Middle frontal gyrus (tissue), 1 donor: ENCODE data around the gene CEP43.

Experiments
- DNase-seq: peaks from one replicate; pipeline ENCODE4 v3.0.0-alpha.2; 2015; ENCODE audit warnings: low spot score; ENCODE audit errors: extremely low spot score

Gene CEP43

DNA sequence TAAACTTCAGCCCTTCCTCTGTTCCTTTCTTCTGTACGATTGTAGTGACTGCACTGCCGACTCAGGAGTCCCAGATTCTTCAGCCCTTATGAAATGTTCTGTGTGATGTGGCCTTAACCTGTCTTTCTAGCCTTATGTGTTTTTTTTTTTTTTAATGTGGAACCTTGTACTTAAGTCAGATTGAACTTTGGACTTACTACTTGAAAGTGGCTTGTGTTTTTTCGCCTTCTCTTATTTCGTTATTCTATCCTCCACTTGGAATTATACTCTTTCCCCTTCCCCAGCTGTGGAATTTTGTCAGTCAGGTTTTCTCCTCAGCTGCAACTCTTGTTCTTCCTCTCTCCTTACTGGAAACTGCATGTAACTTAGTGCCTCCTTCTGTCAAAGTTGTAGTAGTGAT, 8.8 kb downstream of the CEP43 start:
- DNase-seq = no peak

DNA sequence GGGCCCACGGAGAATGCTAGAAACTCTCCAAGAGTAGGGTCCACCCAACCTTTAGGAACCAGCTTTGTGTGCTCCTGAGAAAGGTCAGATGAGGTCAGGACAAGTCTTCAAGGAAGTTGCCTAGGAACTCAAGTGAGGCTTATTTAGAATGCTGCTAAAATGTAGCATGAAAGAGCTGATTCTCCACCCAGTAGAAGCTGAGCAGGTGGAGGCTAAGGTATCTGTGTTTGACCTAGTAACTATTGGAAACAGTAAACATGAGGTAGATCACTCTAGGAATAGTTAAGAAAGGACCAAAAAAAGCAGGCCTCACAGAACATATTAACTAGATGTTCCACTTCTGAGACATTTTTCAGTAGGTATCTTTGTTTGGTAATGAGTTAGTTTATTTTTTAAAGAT, 13.9 kb downstream of the CEP43 start:
- no peak for DNase-seq

DNA sequence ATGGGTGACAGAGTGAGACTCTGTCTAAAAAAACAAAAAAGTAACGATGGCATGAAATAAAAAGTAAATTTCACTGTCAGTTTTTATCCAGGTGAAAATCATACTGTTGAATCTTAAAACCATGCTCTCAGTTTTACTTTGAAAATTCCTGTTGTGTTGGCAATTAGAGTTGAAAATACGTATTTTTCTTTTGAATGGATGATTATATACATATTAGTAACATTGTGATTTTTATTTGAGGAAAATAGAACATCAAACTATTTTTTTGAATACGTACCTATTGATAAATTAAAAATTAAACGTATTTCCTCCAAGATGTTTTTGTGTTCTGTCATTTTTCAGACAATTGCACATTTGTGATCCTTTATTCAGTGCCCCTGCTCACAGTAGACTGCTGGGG, 14.7 kb downstream of the CEP43 start:
- no peak for DNase-seq

DNA sequence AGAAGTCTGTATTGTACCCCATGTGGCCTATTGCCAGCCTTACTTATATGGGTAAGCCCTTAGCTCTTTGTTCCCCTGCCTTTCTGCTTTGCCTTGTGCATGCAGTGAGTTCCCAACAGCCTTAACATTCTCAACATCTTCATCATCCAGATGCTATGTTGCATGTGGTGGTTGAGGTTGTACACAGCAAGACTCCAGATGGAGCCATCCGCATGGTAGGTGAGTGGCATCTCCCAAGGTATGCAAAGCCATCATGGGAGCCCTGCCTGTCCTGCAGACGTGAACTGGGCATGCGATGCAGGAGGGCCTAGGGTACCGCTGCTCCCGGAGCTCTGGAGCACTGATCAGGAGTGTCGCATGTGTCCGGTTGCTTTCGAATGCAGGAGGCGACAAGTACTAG, 16.1 kb downstream of the CEP43 start:
- DNase-seq = no peak

DNA sequence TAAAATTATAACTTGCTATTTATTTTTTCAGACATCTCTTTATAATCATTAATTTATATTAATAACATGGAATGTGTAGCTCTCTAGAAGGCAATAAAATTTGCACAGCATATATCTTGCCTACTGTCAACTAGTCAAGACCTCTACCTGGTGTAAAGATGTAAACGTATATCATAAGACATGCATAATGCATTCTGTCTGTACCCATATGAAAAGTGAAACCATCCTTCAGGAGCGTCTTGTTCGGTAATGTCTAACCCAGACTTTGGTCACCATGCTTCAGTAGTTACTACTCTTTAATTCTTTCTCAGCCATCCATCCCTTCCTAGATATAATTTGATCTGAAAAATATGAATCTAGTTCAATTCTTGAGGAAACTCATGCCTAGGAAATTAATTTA, 21.0 kb downstream of the CEP43 start:
- DNase-seq = no peak

DNA sequence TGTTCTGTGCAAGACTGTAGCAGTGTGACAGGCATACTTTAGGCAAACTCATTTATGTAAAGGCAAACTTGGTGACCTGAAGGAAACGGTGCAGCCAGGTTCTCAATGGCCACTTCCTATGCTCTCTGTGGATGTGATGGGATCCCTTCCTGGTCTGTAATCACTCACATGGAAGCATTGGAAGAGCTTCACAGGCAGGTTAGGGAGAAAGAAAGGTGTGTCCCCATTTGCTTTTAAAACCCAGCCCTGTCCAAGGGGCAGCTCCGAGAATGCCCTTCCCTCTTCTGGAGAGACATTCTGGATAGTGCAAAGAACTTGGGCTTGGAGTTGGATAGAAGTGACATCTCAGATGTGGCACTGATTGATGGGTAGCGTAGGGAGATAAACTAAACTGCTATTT, 28.1 kb downstream of the CEP43 start:
- no peak for DNase-seq

DNA sequence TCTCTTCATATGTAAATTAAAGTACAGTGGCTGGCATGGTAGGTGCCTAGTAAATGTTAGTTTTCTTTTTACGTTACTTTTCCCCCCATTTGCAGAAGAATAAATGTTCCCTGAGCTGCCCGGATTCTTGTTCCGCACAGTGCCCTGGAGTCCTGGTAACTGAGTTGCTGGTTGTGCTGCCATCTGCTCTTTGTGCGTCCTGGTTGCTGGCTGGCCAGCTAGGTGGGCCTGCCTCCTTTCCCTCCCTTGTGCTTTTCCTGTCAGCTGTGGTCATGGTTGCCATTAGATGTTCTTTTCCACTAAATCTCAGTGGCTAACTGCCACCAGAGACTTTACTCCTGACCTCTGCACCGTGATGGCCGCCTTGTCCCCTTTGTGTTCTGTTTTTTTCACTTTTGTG, 28.6 kb downstream of the CEP43 start:
- no peak for DNase-seq

DNA sequence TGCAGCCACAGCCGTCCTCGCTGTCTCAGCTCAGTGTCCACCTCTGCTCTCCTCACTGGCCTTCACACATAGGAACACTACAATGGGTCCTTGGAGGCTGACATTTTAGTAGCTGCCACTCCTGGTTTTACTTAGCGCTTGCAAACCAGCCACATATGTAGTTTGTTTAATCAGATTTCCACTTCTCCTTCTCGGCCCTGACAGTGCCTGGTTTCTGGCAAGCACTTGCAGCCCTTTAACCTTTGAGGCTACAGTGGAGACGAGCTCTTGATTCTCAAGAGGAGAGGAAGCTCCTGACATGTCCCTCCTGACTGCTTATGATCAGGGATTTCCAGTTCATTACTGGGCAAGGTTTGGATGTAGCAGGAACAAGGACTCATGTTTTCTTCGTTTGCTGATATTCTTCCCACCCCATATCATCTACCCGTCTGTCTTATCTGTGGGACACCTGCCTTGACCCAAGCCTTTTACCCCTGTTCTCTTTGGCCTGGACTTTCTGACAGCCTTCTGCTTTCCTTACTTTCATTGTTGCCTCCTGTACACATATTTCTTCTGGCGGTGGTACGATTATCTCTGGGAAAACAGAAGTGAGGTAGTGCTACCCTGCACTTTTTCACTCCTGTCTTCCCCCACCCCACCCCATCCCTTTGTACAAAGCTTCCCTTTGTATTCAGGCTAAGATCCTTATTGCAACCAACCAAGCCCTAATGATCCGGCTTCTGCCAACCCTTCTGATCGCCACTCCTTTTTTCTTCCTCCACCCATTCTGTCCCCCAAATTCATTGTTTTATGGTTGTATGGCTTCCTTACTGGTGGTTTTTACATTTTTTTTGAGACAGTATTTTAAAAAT, 31.2 kb downstream of the CEP43 start:
- no peak for DNase-seq

DNA sequence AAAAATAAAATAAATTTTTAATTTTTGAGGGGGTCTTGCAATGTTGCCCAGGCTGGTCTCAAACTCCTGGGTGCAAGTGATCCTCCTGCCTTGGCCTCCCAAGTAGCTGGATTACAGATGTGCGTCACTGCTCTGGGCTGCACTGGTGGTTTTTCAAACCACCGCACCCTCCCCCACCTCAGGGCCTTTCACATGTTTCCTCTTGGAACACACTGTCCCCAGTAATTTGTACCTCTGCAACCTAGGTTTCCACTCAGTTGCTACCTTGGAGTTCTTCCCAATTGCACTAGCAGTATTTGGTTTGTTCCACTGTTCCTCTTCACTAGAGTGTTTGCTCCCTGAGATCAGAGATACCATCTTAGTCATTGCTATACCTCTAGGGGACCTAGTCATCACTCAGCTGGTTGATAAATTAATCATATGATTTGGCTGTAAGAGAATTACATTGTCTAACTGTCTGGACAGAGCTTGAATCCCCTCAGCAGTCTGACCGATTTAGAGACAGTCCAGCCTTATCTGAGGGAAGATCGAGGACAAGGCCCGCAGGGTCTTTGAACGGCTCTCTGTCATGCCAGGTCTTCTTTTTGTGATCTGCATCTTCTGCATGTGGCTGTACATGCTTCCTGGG, 32.0 kb downstream of the CEP43 start:
- DNase-seq = no peak

DNA sequence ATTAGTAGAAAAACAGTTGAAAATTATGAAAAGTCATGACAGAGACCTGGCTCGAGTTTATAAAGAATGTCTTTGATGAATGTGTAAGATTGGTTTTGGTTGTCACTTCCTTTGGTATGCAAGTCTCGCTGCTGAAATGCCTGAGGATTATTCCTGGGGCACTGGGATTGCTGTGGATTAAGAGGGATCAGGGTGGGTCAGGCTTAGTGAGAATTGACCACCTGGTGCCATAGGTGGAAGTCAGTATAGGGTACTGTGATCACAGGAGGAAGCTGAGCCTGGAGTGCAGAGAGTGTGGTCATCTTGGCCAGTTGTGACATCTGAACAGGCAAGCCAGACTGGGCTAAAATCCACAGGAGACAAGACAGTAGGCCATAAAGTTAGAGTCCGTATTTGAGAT, 34.9 kb downstream of the CEP43 start:
- DNase-seq = no peak

DNA sequence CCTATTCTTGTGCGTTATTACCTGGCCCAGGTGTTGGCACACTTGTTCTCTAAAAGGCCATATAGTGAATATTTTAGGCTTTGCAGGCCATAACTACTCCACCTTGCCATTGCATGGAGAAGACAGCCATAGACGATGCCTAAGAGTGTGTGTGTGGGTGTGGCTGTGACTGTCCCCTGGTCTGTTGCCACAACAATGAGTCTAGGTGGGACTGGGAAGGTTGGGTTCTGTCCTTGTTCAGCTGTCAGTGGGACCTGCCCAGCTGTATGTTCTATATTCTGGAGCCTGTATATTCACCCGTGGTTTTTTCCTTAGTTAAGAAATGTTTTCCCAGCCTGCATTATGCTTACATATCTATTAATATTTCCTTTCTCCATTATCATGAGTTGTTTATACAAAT, 38.6 kb downstream of the CEP43 start:
- DNase-seq = no peak

DNA sequence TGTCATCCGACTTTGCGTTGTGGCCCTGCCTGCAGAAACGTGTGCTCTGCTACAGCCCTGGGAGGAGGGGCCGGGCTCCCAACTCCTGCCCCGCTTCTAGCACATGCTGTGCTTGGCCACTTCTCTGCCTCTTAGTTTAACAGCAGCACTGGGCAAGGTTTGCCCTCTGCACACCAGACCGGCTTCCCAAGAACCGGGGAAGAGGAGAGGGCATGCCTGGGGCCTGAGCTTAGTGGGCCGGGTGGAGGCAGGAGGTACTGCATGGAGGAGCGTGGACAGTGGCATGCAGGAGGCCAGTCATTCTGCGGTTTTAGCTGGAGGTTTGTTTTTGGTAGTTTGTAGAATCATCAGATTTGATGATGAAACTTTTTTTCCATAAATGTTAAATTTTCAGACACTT, 45.5 kb downstream of the CEP43 start:
- no peak for DNase-seq

DNA sequence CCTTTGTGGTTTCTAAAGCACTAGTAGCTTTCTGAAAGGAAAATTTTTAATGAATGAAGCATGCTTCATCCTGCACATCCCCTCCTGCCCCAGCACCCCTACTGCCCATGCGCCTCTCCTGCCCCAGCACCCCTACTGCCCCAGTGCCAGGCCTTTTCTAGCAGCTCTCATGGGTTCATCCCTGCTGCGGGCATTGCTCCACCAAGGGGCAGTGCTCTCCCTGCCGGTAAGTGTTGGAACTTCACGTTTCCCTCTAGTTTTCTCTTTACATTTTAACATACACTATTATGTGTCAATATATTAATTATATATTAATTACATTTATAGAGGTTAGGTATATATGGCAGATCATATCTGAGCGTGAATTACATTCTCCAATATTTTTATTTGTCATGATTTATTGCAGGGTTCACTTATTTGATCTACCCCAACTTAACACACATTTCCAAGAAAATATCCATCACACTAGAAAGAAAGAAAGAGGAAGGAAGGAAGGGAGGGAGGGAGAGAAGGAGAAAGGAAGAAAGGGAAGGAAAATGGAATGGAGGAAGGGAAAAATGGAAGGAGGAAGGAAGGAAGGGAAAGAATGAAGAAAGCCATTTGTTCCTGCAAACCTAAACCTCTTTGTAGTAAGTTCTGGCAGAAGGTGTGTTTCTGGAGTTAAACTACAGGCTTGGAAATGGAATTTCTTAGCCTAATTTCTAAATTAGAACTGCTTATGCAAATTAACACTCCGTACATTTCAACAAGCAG, 46.8 kb downstream of the CEP43 start:
- DNase-seq = no peak

DNA sequence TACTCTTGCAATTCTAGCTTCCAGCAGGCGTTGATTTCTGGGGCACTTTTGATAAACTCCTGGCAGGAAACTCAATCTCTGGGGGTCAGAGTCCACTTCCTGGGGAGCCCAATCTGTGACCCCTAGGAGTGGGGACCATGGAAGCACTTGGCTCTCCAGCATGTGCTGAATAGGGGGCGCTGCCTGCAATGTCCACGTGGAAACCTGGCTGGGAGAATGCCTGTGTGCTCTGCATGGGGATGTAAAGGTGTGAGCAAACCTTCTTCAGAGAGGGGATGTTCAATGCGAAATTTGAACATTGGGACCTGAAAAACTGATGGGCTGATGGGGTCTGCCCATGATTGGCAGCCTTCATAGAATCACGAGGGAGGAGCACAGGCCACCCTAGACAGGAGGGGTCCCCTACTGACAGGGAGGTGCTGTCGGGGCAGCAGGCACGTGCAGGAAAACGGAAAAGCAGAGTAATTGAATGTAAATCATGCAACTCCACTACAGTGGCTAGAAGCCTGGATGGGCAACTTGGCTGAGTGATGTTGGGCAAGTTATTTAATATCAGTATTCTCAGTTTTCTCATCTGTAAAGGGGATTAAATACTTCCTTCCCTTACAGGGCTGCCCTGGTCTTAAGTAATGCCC, 47.8 kb downstream of the CEP43 start:
- no peak for DNase-seq

DNA sequence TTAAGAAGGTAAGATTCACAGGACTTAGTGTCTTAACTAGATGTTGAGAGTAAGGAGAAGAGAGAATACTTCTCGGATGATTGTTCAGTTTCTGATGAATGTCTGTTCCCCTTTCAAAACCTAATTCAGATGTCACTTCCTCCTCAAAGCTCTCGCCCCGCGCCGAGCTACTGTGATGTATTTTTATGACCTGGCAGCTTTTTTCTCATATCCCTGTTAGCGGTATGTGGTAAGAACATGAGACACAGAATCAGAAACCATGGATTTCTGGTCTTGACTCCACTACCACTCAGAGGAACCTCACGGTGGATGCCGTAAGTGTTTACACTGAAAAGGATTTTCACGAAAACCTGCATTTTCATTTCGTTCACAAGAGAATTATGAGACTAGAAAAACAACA, 48.4 kb downstream of the CEP43 start:
- DNase-seq = no peak
